Measurements from ENCODE around the gene DCAF15. TPM values are rescaled to one million over a fixed set of nuclear protein-coding genes. Genes with fewer than 3 reads are reported as not detected.

The DCAF15 gene
- total RNA-seq, 2 donors from 2014 or later, result 7.0 to 20.4 TPM

DNA sequence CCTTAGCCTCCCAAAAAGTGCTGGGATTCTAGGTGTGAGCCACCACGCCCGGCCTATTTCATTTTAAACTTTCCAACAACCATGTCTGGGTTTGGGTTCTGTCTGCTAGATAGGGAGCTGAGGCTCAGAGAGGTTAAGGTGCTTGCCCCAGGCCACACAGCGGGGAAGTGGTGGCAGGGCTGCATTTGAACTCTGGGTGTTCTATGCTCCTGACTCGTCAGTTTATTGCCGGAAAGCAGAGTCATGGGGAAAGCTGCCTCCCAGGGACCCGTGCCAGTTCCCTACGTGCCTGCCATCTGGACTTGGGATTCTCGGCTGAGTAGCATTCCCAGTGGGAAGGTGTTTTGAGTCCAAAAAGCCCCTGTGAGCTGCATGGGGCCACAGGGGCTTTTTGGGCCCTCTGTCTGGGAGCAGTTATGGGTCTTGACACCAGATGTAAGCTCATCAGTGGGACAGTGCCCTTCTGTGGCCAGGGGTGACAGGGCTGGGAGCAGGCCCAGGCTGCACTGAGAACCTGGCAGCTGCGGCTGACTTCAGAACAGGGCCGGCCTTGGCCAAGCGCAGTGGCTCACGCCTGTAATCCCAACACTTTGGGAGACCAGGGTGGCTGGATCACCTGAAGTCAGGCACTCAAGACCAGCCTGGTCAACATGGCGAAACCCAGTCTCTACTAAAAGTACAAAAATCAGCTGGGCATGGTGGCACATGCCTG, 42.9 kb downstream of the DCAF15 start:
- Histone ChIP-seq H3K9me3 (no peaks in the 10 kb centered on the region), H3K4me1 (peaks cover 25% of the 10 kb centered on the region), H3K27ac (peak overlapping the region; percentile 81 to 86 (median 84)), H3K27me3 (no peaks in the 10 kb centered on the region), H3K36me3 (replicated peaks in 1 of 2; ENCODE audit: insufficient read depth in 1 of 2, low read depth in 2 of 2) (peaks cover 0 to 2% of the 10 kb centered on the region in 2 donors), H3K4me3 (no peak overlapping the region)
- WGBS, 2 donors, result 49 to 92% methylated on average over 3 to 13 of the region's 13 CpGs
- intact Hi-C loops (cut with DNase I), result no loop called here
- ATAC-seq, result peak; percentile 93
- peak; percentile 81 to 91 (median 88) for DNase-seq
- TF ChIP-seq POLR2A (IDR thresholded peaks at IDR 0.05), result peak in 2 of 3 donors; percentile 50 to 57
- TF ChIP-seq, protein P1, sequence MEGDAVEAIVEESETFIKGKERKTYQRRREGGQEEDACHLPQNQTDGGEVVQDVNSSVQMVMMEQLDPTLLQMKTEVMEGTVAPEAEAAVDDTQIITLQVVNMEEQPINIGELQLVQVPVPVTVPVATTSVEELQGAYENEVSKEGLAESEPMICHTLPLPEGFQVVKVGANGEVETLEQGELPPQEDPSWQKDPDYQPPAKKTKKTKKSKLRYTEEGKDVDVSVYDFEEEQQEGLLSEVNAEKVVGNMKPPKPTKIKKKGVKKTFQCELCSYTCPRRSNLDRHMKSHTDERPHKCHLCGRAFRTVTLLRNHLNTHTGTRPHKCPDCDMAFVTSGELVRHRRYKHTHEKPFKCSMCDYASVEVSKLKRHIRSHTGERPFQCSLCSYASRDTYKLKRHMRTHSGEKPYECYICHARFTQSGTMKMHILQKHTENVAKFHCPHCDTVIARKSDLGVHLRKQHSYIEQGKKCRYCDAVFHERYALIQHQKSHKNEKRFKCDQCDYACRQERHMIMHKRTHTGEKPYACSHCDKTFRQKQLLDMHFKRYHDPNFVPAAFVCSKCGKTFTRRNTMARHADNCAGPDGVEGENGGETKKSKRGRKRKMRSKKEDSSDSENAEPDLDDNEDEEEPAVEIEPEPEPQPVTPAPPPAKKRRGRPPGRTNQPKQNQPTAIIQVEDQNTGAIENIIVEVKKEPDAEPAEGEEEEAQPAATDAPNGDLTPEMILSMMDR (IDR thresholded peaks at IDR 0.05), result peak in 3 of 7 experiments; percentile 17 to 27 (median 22)

DNA sequence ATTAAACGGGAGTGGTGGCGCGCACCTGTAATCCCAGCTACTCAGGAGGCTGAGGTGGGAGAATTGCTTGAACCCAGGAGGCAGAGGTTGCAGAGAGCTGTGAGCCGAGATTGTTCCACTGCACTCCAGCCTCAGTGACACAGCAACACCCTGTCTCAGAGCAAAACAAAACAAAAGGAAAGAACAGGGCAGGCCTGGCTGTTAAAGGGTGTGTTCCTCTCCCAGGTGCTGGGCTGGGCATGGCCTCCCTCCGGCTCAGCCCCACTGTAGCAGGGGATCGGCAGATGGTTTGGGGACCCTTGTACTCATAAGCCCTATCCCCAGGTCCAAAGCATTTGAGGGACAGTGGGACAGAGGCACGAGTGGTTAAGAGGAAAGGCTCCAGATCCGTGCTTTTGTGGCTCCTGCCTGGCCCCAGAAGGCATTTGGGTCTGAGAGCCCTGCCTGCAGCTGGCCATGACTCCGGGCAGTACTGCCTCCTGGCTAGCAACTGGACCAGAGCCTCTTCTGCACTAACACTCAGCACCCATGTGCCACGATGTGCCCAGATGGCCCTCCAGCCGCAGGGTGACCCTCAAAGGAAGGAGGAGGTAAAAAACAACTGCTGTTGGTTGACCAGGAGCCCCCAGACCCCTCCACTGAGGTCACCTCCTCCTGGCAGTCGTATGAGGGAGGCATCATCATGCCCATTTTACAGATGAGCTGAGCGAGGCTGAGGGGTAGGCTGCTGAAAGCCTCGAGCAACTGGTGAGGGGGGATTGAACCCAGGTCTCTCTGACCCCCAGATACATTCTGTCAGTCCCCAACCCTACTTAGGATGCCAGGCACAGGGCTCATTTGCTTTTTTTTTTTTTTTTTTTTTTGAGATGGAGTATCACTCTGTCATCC, 43.8 kb downstream of the DCAF15 start:
- Histone ChIP-seq H3K4me1 (peaks cover 25% of the 10 kb centered on the region), H3K4me3 (no peak overlapping the region), H3K36me3 (replicated peaks in 1 of 2; ENCODE audit: insufficient read depth in 1 of 2, low read depth in 2 of 2) (no peaks in the 10 kb centered on the region), H3K27me3 (no peaks in the 10 kb centered on the region), H3K9me3 (no peaks in the 10 kb centered on the region), H3K27ac (peak overlapping the region; percentile 17 to 86 (median 83))
- DNase-seq (no peak), ATAC-seq (no peak)
- TF ChIP-seq POLR2A (IDR thresholded peaks at IDR 0.05), result no peak
- TF ChIP-seq, protein P1 (IDR thresholded peaks at IDR 0.05), result no peak
- intact Hi-C loops (cut with DNase I), result no loop called here
- 76 to 83% methylated on average over 14 of the region's 14 CpGs for WGBS, 2 donors

DNA sequence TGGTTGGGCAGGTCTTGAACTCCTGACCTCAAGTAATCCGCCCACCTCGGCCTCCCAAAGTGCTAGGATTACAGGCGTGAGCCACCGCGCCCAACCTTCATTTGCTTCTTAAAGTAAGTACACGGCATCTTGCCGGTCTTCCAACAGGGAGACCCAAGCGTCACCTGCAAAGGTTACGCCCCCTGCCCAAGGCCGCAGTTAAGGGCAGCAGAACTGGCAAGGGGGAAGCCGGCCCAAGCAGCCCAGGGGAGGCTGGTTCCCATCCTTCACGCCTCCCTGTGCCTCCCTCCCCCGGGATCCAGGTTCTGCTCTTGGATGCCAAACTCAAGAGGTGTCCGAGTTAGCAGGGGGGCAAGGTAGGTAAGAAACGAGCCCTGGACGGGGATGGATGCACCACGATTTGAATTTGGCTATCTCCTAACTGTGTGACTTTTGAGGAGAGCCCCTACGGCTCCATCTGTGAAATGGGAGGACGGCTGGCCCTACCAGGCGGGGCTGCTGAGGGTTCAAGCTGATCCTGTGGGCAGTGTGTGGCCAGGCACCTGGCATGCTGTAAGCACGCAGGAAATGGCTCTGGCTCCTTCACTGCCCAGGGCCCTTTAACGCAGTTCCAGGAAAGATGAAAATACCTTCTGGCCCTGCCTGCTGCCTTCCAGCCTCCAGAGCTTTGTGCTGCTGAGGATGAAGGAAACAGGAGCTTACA, 44.8 kb downstream of the DCAF15 start:
- WGBS, 2 donors, result 90% methylated on average over 20 to 22 of the region's 22 CpGs
- H3K27ac ChIP-seq, result no peak overlapping the region

DNA sequence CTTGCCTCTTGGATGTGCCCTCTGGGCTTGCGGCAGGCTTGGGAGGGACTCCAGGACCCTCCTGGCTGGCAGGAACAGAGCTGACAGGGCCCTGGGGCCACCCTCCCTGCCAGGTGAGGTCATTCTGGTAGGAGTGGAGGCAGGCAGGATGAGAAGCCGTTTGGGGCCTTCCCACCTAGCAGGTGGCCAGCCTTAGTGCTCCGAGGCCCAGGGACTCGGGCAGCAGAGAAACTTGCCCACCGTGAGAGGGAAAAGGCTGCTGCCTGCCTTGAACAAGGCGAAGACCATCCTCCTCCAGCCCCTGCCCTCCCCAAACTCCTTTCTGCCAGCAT, 45.3 kb downstream of the DCAF15 start:
- Histone ChIP-seq H3K27ac (no peak overlapping the region), H3K36me3 (replicated peaks in 1 of 2; ENCODE audit: insufficient read depth in 1 of 2, low read depth in 2 of 2) (no peaks in the 10 kb centered on the region), H3K9me3 (no peaks in the 10 kb centered on the region), H3K4me1 (peaks cover 29% of the 10 kb centered on the region), H3K4me3 (no peak overlapping the region), H3K27me3 (no peaks in the 10 kb centered on the region)
- 92 to 94% methylated on average over 5 to 6 of the region's 6 CpGs for WGBS, 2 donors
- ATAC-seq (no peak), DNase-seq (no peak)
- intact Hi-C loops (cut with DNase I), result no loop called here
- TF ChIP-seq, protein P1 (IDR thresholded peaks at IDR 0.05), result no peak
- no peak for TF ChIP-seq POLR2A (IDR thresholded peaks at IDR 0.05)

More for the DNA sequence above, 44.8 kb downstream of the DCAF15 start:
- Histone ChIP-seq H3K36me3 (replicated peaks in 1 of 2; ENCODE audit: insufficient read depth in 1 of 2, low read depth in 2 of 2) (no peaks in the 10 kb centered on the region), H3K4me1 (peaks cover 25% of the 10 kb centered on the region), H3K4me3 (no peak overlapping the region), H3K27me3 (no peaks in the 10 kb centered on the region), H3K9me3 (no peaks in the 10 kb centered on the region)
- no peak for TF ChIP-seq POLR2A (IDR thresholded peaks at IDR 0.05)
- TF ChIP-seq, protein P1 (IDR thresholded peaks at IDR 0.05), result no peak
- DNase-seq (no peak), ATAC-seq (no peak)
- intact Hi-C loops (cut with DNase I), result no loop called here

Measured in body of pancreas (tissue), 4 donors.